ENCODE results near the gene VAT1L.

Gene VAT1L

GRCh38 chr16:77920984-77921383, 132.6 kb downstream of the VAT1L start:
- DNase-seq (ENCODE audit: extremely low read depth, low read depth), result no peak
- TF ChIP-seq CTCF (IDR thresholded peaks at IDR 0.05; ENCODE audit: low read depth, low read length), result no peak

GRCh38 chr16:77922228-77922754, 133.9 kb downstream of the VAT1L start:
- TF ChIP-seq CTCF (IDR thresholded peaks at IDR 0.05; ENCODE audit: low read depth, low read length), result no peak

GRCh38 chr16:77925531-77925930, 137.2 kb downstream of the VAT1L start:
- TF ChIP-seq CTCF (IDR thresholded peaks at IDR 0.05; ENCODE audit: low read depth, low read length), result no peak
- DNase-seq (ENCODE audit: extremely low read depth, low read depth), result no peak

More at GRCh38 chr16:77922228-77922754, 133.9 kb downstream of the VAT1L start:
- DNase-seq (ENCODE audit: extremely low read depth, low read depth), result no peak

GRCh38 chr16:77928096-77928495, 139.7 kb downstream of the VAT1L start:
- no peak for DNase-seq (ENCODE audit: extremely low read depth, low read depth)
- no peak for TF ChIP-seq CTCF (IDR thresholded peaks at IDR 0.05; ENCODE audit: low read depth, low read length)

GRCh38 chr16:77929004-77929403, 140.6 kb downstream of the VAT1L start:
- DNase-seq (ENCODE audit: extremely low read depth, low read depth), result no peak
- TF ChIP-seq CTCF (IDR thresholded peaks at IDR 0.05; ENCODE audit: low read depth, low read length), result no peak

GRCh38 chr16:77931058-77931457, 142.7 kb downstream of the VAT1L start:
- no peak for DNase-seq (ENCODE audit: extremely low read depth, low read depth)
- no peak for TF ChIP-seq CTCF (IDR thresholded peaks at IDR 0.05; ENCODE audit: low read depth, low read length)

GRCh38 chr16:77937473-77938149, 149.2 kb downstream of the VAT1L start:
- no peak for DNase-seq (ENCODE audit: extremely low read depth, low read depth)
- no peak for TF ChIP-seq CTCF (IDR thresholded peaks at IDR 0.05; ENCODE audit: low read depth, low read length)

Measured in AG09319 (cell line).